GM21423 (cell line): Measurements from ENCODE around the gene OPHN1.
"Not testable (repeated sequence)": the region's sequence is repeated elsewhere in the genome, so short reads cannot be mapped to it uniquely, and the experiment has no call there.

Experiments
- ATAC-seq: cut with Tn5 transposase; IDR thresholded peaks from one replicate; pipeline ENCODE4 v1.9.1; 2021; ENCODE audit warnings: mild to moderate bottlenecking, moderate library complexity; ENCODE audit not compliant: unreplicated experiment

OPHN1 gene

GRCh38 chrX:68083510-68083909, 349.8 kb downstream of the OPHN1 start:
- no peak for ATAC-seq

DNA sequence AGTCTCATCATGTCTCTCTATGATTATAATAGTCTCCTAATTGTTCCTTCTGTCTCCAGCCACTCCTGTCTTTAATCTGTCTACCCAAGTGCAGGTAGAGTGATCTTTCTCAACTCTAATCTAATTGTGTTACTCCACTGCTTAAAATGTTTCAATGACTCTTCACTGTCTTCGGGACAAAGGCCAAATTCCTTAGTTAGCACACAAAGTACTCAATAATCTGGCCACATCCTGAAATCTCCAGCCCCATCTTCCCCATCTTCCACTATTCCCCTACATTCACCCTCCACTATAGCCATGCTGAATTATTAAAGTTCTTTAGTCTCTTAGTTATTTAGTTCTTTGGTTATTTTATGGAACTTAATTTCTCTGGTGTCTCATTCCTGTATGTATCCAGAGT, 353.3 kb downstream of the OPHN1 start:
- ATAC-seq: no peak

DNA sequence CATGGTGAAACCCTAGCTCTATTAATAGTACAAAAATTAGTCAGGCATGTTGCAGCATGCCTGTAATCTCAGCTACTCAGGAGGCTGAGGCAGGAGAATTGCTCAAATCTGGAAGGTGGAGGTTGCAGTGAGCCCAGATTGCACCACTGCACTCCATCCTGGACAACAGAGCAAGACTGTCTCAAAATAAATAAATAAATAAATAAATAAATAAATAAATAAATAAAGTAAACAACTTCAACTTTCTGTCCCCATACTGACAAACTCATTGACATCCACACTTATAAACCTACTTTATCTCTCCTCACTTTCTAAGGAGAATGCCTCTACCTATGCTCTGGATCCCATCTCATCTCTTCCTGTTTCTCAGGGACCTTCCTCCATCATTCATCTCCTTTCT, 354.5 kb downstream of the OPHN1 start:
- ATAC-seq: not testable (repeated sequence)

DNA sequence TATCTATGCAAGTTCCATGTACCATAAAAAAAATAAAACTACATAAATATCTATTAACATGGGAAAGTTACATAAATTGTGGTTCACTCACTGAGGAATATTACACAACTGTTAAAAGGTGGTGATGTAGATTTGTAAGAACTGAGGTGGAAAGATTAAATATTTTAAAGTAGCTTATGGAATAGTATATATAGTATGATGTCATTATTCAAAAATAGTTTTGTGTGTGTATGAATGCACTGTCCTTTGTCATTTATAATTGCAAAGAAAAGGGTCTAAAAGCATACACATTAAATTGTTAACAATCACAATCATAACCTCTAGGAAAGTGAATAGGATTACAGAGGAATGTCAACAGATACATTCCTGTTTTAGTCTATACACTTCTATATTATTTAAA, 355.9 kb downstream of the OPHN1 start:
- ATAC-seq: no peak

GRCh38 chrX:68072041-68072440, 361.3 kb downstream of the OPHN1 start:
- no peak for ATAC-seq

GRCh38 chrX:68070119-68070518, 363.2 kb downstream of the OPHN1 start:
- not testable (repeated sequence) for ATAC-seq

DNA sequence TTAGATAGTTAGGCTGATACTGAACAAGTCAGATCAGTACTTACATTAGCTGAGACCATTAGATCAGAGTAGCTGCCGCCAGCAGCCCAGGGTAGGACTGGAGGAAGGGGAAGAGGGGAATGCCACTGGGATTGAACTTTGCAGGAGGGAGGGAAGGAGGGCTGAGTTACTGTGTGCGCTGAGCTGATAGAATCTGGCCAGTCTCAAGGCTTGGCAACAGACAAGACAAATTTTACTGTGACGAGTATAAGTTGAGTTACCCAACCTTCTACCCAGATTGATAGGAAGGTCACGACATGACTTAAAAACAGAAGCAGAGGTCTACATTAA, 372.1 kb downstream of the OPHN1 start:
- no peak for ATAC-seq

- ATAC-seq: no peak
These were observed 372.6 kb downstream of the OPHN1 start for GRCh38 chrX:68060506-68061205.

DNA sequence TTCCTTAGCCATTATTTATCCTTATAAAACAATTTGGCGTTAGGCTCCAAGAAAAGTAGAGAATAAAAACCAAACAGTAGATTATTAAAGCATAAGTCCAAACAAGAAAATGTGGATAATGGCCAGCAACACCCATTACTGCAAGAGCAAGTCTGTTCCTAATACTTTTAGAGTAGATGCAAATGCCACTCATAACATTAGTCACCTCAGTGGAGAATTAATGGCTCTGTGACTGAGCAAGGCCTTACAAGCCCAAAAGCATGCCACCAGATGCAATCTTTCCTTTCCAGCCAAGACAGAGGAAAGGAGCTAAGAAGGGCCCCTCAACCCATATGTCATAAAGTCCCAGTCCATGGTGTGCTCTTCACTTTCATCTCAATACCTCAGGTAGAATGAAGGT, 373.8 kb downstream of the OPHN1 start:
- ATAC-seq: no peak

- ATAC-seq: no peak
These were observed 383.8 kb downstream of the OPHN1 start for GRCh38 chrX:68049466-68049865.

DNA sequence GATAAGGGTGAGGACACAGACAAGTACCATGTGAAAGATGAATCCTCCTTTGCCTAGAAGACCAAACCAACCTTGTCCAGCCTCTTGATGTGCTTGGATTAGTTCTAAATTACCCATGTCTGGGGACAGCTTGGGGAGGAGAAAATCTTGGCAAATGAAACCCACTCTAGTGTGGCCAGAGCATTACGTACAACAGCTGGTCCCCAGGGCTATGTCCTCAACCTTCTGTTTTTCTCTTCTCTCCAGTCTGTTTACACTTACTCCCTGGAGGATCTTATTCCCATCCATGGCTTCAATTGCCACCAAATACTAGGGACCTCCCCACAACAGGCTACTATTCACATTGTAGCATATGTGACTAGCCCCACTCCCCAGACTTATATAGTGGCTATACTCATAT, 384.5 kb downstream of the OPHN1 start:
- no peak for ATAC-seq

- ATAC-seq: no peak
These were observed 388.2 kb downstream of the OPHN1 start for GRCh38 chrX:68045008-68045577.

DNA sequence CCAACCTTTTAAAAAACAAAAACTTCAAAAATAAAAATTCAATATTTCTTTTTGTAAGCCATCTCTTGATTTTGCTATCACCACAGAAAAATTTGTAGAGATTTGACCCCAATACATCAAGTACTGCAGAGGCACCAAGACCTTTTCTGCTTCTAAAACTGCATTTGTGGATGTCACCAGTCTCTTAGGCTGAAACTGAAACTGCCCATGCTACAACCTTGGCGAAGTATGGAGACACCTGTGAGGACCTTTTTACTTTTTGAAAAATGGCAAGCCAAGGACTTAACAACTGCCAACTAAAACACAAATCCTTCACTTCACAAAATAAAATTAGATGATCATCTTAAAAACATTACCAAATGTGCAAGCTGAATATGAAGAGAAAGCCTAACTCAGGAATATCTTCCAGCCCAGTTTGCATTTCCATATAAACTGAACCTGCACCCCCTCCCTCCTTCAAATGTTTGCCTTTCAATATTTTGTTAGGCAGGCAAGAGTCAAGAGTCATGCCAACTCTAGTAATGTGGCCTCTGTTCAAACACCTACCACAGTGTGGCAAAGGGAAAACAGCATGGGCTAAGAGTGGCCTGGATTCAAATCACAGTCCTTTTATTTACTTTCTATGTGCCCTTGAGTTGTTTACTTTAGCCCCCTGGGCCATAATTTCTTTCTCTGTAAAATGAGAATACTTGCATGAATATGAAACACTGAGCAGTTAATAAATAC, 389.4 kb downstream of the OPHN1 start:
- ATAC-seq: no peak

DNA sequence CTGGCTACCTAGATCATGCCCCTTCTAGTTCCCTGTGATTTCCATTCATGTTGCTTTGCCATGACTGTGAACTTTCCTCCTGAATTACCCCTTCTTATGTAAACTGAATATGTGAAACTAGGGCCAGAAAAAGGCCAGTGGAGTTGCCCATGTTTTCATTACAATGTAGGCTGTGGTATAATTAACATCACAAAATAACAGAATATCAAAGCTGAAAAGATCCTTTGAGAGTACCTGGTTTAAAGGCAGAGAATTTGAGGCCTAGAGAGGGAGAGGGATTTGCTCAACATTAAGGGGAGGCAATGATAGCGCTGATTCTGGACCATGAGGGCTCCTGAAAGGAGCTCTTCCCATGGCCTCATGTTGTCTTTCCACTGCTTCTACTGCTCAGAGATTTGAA, 392.2 kb downstream of the OPHN1 start:
- no peak for ATAC-seq

DNA sequence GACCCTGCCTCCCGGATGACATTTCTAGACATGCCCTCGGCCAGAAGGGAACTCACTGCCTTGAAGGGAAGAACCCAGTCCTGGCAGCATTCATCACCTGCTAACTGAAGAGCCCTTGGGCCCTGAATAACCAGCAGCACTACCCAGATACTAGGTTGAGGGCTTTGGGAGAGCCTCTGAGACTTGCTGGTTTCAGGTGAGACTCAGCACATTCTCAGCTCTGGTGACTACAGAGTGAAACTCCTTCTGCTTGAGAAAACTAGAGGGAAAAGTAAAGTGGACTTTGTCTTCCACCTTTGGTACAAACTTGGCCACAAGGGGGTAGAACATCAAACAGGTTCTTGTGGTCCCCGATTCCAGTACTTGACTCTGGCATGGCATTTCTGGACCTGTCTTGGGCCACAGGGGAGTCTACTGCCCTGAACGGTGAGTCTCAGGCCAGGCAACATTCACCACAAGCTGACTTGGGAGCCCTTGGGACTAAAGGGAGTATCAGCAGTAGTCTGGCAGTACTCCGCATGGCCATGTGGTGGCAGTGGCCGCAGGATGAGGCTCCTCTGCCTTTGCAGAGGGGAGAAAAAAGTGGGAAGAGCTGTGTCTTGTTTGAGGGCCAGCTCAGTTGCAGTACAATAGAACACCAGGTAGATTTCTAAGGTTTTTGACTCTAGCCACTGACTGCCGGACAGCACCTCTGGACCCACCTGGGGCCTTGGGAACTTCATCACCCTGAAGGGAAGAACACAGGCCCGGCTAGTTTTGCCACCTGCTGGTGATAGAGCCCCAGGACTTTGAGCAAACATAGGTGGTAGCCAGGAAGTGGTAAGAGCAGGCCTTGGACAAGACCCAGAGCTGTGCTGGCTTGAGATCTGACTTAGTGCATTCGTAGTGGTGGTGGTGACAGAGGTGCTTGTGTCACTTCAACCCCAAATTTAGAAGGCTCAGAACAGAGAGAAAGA, 414.8 kb downstream of the OPHN1 start:
- no peak for ATAC-seq

GRCh38 chrX:67998540-67998939, 434.8 kb downstream of the OPHN1 start:
- ATAC-seq: no peak
